Esophagus muscularis mucosa (tissue), 4 donors: ENCODE data around the gene DPF3. TPM values are rescaled to one million over a fixed set of nuclear protein-coding genes. Genes with fewer than 3 reads are reported as not detected.
"Not testable (repeated sequence)": the region's sequence is repeated elsewhere in the genome, so short reads cannot be mapped to it uniquely, and the experiment has no call there.

ENCODE experiments used
- DNase-seq: peaks from one replicate; pipeline ENCODE4 v3.0.0-alpha.2; 2017; ENCODE audit errors: extremely low spot score
- H3K27ac ChIP-seq, 4 donors: fragments of 200-600 bp; sonication (generic); replicated peaks in 1 of 4; 1 replicate in 3 of 4; 2 replicates in 1 of 4; pipeline ENCODE4 v1.5.1; 2016 to 2019; ENCODE audit warnings: mild to moderate bottlenecking in 1 of 4
- H3K27me3 ChIP-seq, 4 donors: fragments of 200-600 bp; sonication (generic); one replicate each; pipeline versions ENCODE4 v1.5.1 to v1.6.0; 2016 to 2019
- H3K36me3 ChIP-seq, 4 donors: fragments of 200-600 bp; sonication (generic); one replicate each; pipeline ENCODE4 v1.5.1; 2016 to 2019
- H3K4me1 ChIP-seq, 4 donors: fragments of 200-600 bp; sonication (generic); one replicate each; pipeline ENCODE4 v1.5.1; 2016 to 2019
- H3K4me3 ChIP-seq, 4 donors: fragments of 200-600 bp; sonication (generic); 1 replicate in 2 of 4; 2 replicates in 2 of 4; pipeline ENCODE4 v1.5.1; 2016 to 2019; ENCODE audit warnings: mild to moderate bottlenecking in 4 of 4, moderate library complexity in 1 of 4
- H3K9me3 ChIP-seq, 4 donors: fragments of 200-600 bp; sonication (generic); 1 replicate in 3 of 4; 2 replicates in 1 of 4; pipeline ENCODE4 v1.5.1; 2016 to 2019
- EP300 ChIP-seq: sonication (generic); formaldehyde crosslinking; IDR thresholded peaks from one replicate; pipeline ENCODE4 v1.6.1; 2017; ENCODE audit warnings: antibody characterized with exemption
- POLR2A ChIP-seq: fragments of 450-650 bp; IDR thresholded peaks from one replicate; pipeline ENCODE4 v1.6.1; 2017; ENCODE audit warnings: antibody characterized with exemption, moderate library complexity, mild to moderate bottlenecking, low read depth
- POLR2AphosphoS5 ChIP-seq, 2 donors: sonication (generic); formaldehyde crosslinking; IDR thresholded peaks; one replicate each; pipeline ENCODE4 v1.6.1; 2017; ENCODE audit warnings: antibody characterized with exemption in 2 of 2
- WGBS: methylation state at CpG from one replicate; pipeline ENCODE4 v1.1.5; 2018; 5-methylcytosine and 5-hydroxymethylcytosine counted together
- intact Hi-C: fragments of 100-400 bp; cut with DNase I; formaldehyde crosslinking; loops from one replicate; pipeline ENCODE4 v1.15.1; 2023
- total RNA-seq, 4 donors: library from RNA; depleted of rRNA; stranded (reverse); fragments of >200 nt; gene quantifications; one replicate each; pipeline versions ENCODE4 v1.1.0 to v1.2.1, GENCODE V29; 2016
- TF ChIP-seq, protein P1 (sequence below), 3 experiments: fragments of 200-600 bp in 2 of 3; fragments of 450-650 bp in 1 of 3; sonication (generic) in 2 of 3; IDR thresholded peaks; one replicate each; pipeline ENCODE4 v1.5.1; 2017 to 2019; ENCODE audit warnings: antibody characterized with exemption in 3 of 3, mild to moderate bottlenecking in 2 of 3, moderate library complexity in 1 of 3

DPF3 gene
- total RNA-seq, 4 donors from 2014 or later: 0.78 to 2.5 (median 1.7) TPM

DNA sequence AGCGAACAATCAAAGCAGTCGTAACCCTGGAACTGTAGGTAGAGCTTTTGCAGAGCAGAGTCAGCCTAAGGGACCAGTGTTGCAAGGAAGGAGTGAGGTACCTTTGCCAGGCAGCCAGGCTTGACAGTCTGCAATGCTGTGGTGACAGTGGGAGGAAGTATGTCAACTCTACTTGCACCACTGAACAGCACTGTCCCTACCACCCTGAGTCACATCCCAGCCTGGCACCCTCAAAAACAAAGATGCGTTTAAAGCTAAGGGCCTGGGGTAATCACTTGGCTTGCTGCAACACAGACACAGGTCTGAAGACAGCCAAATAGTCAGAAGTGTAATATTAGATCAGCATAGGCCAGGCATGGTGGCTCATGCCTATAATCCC is 141.9 kb downstream of the DPF3 start:
- H3K4me3 ChIP-seq: no peak overlapping the region
- no peak for TF ChIP-seq EP300
- peak; percentile 57 for DNase-seq
- no peaks in the 10 kb centered on the region for H3K27me3 ChIP-seq
- H3K36me3 ChIP-seq: peaks cover 0 to 20% (median 0%) of the 10 kb centered on the region in 4 donors
- H3K27ac ChIP-seq: no peak overlapping the region
- 87% methylated on average over 3 of the region's 3 CpGs for WGBS
- intact Hi-C loops: no loop called here
- H3K4me1 ChIP-seq: no peaks in the 10 kb centered on the region
- H3K9me3 ChIP-seq: no peaks in the 10 kb centered on the region

DNA sequence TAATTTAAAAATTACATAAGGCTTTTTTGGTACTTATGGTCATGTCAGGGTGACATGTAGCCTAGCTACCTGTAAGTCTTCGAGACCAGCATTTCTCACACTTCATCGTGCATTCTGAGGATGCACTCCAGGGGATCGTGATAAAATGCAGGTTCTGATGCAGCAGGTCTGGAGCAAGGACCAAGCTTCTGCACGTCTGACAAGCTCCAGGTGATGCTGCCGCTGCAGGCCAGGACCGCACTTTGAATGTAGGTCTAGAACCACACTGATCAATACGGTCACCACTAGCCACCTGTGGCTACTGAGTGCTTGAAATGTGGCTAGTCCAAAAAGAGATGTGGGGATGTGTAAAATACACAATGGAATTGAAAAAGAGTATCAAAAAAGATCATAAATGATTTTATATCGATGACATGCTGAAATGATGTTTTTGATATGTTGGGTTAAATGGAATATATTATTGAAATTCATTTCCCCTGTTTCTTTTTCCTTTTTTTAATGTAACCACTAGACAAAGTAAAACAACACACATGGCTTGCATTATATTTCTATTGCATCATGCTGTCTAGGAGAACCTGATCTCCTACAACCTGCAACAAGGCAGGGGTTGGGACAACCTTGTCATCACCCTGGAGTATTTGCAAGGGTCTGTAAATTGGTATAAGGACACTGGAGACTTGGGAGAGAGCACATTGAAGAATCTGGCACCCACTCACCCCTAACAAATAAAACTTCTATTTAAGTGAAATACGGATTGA is 142.4 kb downstream of the DPF3 start:
- Histone ChIP-seq H3K36me3 (peaks cover 0 to 20% (median 0%) of the 10 kb centered on the region in 4 donors), H3K9me3 (no peaks in the 10 kb centered on the region), H3K4me3 (no peak overlapping the region), H3K27ac (no peak overlapping the region), H3K27me3 (no peaks in the 10 kb centered on the region), H3K4me1 (peaks cover 0 to 2% (median 0%) of the 10 kb centered on the region in 4 donors)
- TF ChIP-seq POLR2AphosphoS5 (IDR thresholded peaks at IDR 0.05) (no peak), POLR2A (no peak), EP300 (no peak)
- TF ChIP-seq, protein P1, sequence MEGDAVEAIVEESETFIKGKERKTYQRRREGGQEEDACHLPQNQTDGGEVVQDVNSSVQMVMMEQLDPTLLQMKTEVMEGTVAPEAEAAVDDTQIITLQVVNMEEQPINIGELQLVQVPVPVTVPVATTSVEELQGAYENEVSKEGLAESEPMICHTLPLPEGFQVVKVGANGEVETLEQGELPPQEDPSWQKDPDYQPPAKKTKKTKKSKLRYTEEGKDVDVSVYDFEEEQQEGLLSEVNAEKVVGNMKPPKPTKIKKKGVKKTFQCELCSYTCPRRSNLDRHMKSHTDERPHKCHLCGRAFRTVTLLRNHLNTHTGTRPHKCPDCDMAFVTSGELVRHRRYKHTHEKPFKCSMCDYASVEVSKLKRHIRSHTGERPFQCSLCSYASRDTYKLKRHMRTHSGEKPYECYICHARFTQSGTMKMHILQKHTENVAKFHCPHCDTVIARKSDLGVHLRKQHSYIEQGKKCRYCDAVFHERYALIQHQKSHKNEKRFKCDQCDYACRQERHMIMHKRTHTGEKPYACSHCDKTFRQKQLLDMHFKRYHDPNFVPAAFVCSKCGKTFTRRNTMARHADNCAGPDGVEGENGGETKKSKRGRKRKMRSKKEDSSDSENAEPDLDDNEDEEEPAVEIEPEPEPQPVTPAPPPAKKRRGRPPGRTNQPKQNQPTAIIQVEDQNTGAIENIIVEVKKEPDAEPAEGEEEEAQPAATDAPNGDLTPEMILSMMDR (IDR thresholded peaks at IDR 0.05): no peak
- WGBS: 90% methylated on average over 9 of the region's 9 CpGs
- DNase-seq: peak; percentile 81
- intact Hi-C loops: no loop called here

DNA sequence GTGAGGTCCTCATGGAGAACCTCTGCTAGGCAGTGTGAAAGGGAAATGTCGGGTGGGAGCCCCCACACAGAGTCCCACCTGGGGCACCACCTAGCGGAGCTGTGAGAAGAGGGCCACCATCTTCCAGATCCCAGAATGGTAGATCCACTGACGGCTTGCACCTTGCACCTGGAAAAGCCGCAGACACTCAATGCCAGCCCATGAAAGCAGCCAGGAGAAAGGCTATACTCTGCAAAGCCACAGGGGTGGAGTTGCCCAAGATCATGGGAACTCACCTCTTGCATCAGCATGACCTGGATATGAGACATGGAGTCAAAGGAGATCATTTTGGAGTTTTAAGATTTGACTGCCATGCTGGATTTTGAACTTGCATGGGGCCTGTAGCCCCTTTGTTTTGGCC is 145.0 kb downstream of the DPF3 start:
- WGBS: 92% methylated on average over 4 of the region's 4 CpGs
- H3K27me3 ChIP-seq, intact Hi-C loops, H3K9me3 ChIP-seq, H3K4me1 ChIP-seq, H3K27ac ChIP-seq, H3K4me3 ChIP-seq: not testable (repeated sequence)
- H3K36me3 ChIP-seq: peaks cover 0 to 20% (median 0%) of the 10 kb centered on the region in 4 donors
- DNase-seq: peak; percentile 77

DNA sequence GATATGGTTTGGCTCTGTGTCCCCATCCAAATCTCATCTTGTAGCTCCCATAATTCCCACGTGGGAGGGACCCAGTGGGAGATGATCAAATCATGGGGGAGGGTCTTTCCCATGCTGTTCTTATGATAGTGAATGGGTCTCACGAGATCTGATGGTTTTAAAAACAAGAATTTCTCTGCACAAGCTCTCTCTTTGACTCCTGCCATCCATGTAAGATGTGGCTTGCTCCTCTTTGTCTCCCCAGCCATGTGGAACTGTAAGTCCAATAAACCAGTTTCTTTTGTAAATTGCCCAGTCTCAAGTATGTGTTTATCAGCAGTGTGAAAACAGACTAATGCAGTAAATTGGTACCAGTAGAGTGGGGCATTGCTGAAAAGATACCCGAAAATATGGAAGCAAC is 146.2 kb downstream of the DPF3 start:
- Histone ChIP-seq H3K27ac (no peak overlapping the region), H3K4me1 (peaks cover 3 to 17% (median 11%) of the 10 kb centered on the region in 4 donors), H3K36me3 (peaks cover 0 to 20% (median 0%) of the 10 kb centered on the region in 4 donors), H3K9me3 (no peaks in the 10 kb centered on the region), H3K4me3 (no peak overlapping the region), H3K27me3 (no peaks in the 10 kb centered on the region)
- intact Hi-C loops: no loop called here
- no peak for DNase-seq
- 90% methylated on average over 3 of the region's 3 CpGs for WGBS
- TF ChIP-seq, protein P1 (IDR thresholded peaks at IDR 0.05): no peak
- TF ChIP-seq POLR2AphosphoS5 (IDR thresholded peaks at IDR 0.05) (no peak), POLR2A (no peak), EP300 (no peak)

DNA sequence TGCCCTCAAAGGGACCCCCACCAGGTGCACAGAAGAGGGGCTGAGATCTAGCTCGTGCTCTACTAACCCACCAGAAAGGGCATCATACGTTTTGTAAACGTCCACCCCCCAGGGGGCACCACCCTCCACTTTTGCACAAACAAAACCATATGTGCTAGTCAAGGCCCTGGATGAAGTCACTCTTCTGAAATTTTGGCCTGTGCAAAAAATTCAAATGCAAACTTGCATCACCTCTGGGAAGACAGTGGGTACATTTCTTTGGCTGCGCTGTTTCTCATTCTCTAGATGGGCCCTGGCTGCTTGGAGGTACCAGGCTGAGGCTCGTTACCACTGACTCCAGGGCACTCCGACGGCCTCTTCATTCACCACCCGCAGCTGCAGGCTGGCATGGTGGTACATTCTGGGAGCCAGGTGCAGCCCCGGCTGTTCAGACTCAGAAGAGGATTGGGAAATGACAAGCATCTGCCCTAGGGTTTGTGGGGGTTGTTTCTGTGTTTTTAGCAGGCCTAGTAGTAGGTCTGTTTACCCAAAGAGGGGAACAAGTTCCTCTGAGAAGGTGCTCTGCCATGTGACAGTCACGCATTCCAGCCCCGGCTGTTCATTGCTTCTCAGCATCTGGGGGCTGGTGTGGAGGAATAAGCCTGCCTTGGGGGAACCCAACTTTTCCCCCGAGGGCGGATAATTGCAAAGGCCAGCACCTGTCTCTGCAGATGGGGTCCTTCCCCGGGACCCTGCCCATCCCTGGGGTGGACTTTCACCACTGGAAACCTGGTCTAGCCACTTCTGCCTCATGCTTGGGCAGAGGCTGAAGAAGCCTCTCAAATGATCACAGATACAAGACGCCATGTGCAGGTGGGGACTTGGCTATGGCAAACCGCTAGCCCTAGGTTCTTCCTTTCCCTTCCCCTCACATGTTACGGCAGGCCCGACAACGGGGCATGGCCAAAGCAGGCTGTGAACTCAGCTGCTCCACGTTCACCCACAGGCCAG is 147.6 kb downstream of the DPF3 start:
- peaks cover 0 to 17% (median 0%) of the 10 kb centered on the region in 4 donors for H3K36me3 ChIP-seq
- no peaks in the 10 kb centered on the region for H3K9me3 ChIP-seq
- peak overlapping the region in 1 of 4 donors; percentile 32 for H3K27ac ChIP-seq
- H3K4me3 ChIP-seq: no peak overlapping the region
- peaks cover 3 to 24% (median 11%) of the 10 kb centered on the region in 4 donors for H3K4me1 ChIP-seq
- WGBS: 80% methylated on average over 16 of the region's 20 CpGs
- intact Hi-C loops: no loop called here
- DNase-seq: peak; percentile 84
- TF ChIP-seq, protein P1 (IDR thresholded peaks at IDR 0.05): no peak
- TF ChIP-seq POLR2AphosphoS5 (IDR thresholded peaks at IDR 0.05) (no peak), POLR2A (no peak), EP300 (no peak)
- no peaks in the 10 kb centered on the region for H3K27me3 ChIP-seq
